Liver (tissue), 9 donors: Measurements from ENCODE around the gene ZBTB21. TPM values are rescaled to one million over a fixed set of nuclear protein-coding genes. Genes with fewer than 3 reads are reported as not detected.

ENCODE experiments used
- DNase-seq: peaks from one replicate; pipeline ENCODE4 v3.0.0-alpha.2; 2017; ENCODE audit warnings: low spot score
- H3K27ac ChIP-seq, 2 donors: one replicate each; pipeline ENCODE4 v1.7.0; 2013; ENCODE audit warnings: inconsistent platforms in 2 of 2, low read length in 2 of 2, control low read depth in 1 of 2, low read depth in 1 of 2, mild to moderate bottlenecking in 1 of 2
- H3K27me3 ChIP-seq, 4 donors: one replicate each; pipeline versions ENCODE4 v1.6.1 to v1.7.0; 2013; ENCODE audit warnings: low read length in 3 of 4, inconsistent platforms in 1 of 4, mild to moderate bottlenecking in 1 of 4, moderate library complexity in 1 of 4; ENCODE audit not compliant: control insufficient read depth in 4 of 4, insufficient read depth in 4 of 4
- H3K36me3 ChIP-seq, 4 donors: one replicate each; pipeline versions ENCODE4 v1.6.1 to v1.7.0; 2013; ENCODE audit warnings: low read length in 3 of 4, mild to moderate bottlenecking in 3 of 4, low read depth in 1 of 4, moderate library complexity in 1 of 4; ENCODE audit not compliant: control insufficient read depth in 4 of 4, insufficient read depth in 3 of 4
- H3K4me1 ChIP-seq, 4 donors: one replicate each; pipeline versions ENCODE4 v1.6.1 to v1.7.0; 2013; ENCODE audit warnings: low read length in 3 of 4, mild to moderate bottlenecking in 3 of 4, moderate library complexity in 1 of 4; ENCODE audit not compliant: control insufficient read depth in 4 of 4, insufficient read depth in 4 of 4
- H3K4me3 ChIP-seq, 3 donors: one replicate each; pipeline versions ENCODE4 v1.6.1 to v1.7.0; 2013; ENCODE audit warnings: low read length in 3 of 3, control low read depth in 1 of 3, low read depth in 1 of 3, mild to moderate bottlenecking in 1 of 3
- H3K9ac ChIP-seq, 2 donors: one replicate each; pipeline ENCODE4 v1.7.0; 2013; ENCODE audit warnings: low read length in 2 of 2, mild to moderate bottlenecking in 2 of 2, moderate library complexity in 2 of 2, control low read depth in 1 of 2, low read depth in 1 of 2
- H3K9me3 ChIP-seq, 4 donors: one replicate each; pipeline versions ENCODE4 v1.6.1 to v1.7.0; 2013; ENCODE audit warnings: low read length in 3 of 4; ENCODE audit not compliant: control insufficient read depth in 4 of 4
- ATF3 ChIP-seq: IDR thresholded peaks from 2 replicates; pipeline ENCODE4 v1.6.1; 2016; ENCODE audit warnings: antibody characterized with exemption
- CTCF ChIP-seq: fragments of 150-350 bp; IDR thresholded peaks from 2 replicates; pipeline ENCODE4 v1.5.1; 2017; ENCODE audit warnings: improper control_type of control experiment, low read depth, low read length; ENCODE audit not compliant: missing input control
- EGR1 ChIP-seq, 2 donors: IDR thresholded peaks; 2 replicates each; pipeline ENCODE4 v1.6.1; 2016 to 2018; ENCODE audit warnings: antibody characterized with exemption in 2 of 2, low read depth in 2 of 2
- FOXA1 ChIP-seq: IDR thresholded peaks from 2 replicates; pipeline ENCODE4 v1.6.1; 2016; ENCODE audit warnings: antibody characterized with exemption
- GABPA ChIP-seq, 2 donors: IDR thresholded peaks in 1 of 2; conservative IDR thresholded peaks in 1 of 2; 2 replicates each; pipeline ENCODE4 v1.6.1; 2016; ENCODE audit warnings: antibody characterized with exemption in 2 of 2, mild to moderate bottlenecking in 1 of 2, moderate library complexity in 1 of 2
- HNF4G ChIP-seq: IDR thresholded peaks from 2 replicates; pipeline ENCODE4 v1.6.1; 2016; ENCODE audit warnings: antibody characterized with exemption
- NR2F2 ChIP-seq: IDR thresholded peaks from 2 replicates; pipeline ENCODE4 v1.6.1; 2016; ENCODE audit warnings: antibody characterized with exemption
- REST ChIP-seq: IDR thresholded peaks from 2 replicates; pipeline ENCODE4 v1.6.1; 2016; ENCODE audit warnings: antibody characterized with exemption, mild to moderate bottlenecking
- RXRA ChIP-seq, 2 donors: IDR thresholded peaks; 2 replicates each; pipeline ENCODE4 v1.6.1; 2017 to 2018; ENCODE audit warnings: antibody characterized with exemption in 2 of 2, mild to moderate bottlenecking in 1 of 2
- SP1 ChIP-seq: IDR thresholded peaks from 2 replicates; pipeline ENCODE4 v1.6.1; 2018; ENCODE audit warnings: antibody characterized with exemption, mild to moderate bottlenecking
- TAF1 ChIP-seq: conservative IDR thresholded peaks from 2 replicates; pipeline ENCODE4 v1.6.1; 2016; ENCODE audit warnings: antibody characterized with exemption, mild to moderate bottlenecking
- YY1 ChIP-seq: IDR thresholded peaks from 2 replicates; pipeline ENCODE4 v1.6.1; 2016; ENCODE audit warnings: antibody characterized with exemption, mild to moderate bottlenecking
- WGBS: extraction: QIAGEN DNeasy Blood & Tissue Kit; methylation state at CpG from one replicate; pipeline ENCODE4 v1.1.7; 2013; 5-methylcytosine and 5-hydroxymethylcytosine counted together
- polyA plus RNA-seq, 2 donors: library from polyadenylated mRNA; stranded (reverse) in 1 of 2; unstranded in 1 of 2; fragments of 200-250 nt in 1 of 2; fragments of >200 nt in 1 of 2; fragmentation: Nextera tagmentation in 1 of 2; extraction: Ambion mirVana in 1 of 2; gene quantifications; one replicate each; pipeline versions ENCODE4 v1.2.1 to v1.2.3, GENCODE V29; 2013 to 2015
- total RNA-seq, 2 donors: library from RNA; depleted of rRNA; stranded (reverse); fragments of >200 nt; gene quantifications; one replicate each; pipeline ENCODE4 v1.2.3, GENCODE V29; 2014
- TF ChIP-seq, protein P1 (sequence below): IDR thresholded peaks from 2 replicates; pipeline ENCODE4 v1.6.1; 2016; ENCODE audit warnings: antibody characterized with exemption
- donor health status: healthy.
- donor health status: healthy.
- donor health status: healthy.
- donor health status: healthy.
- donor health status: healthy.

ZBTB21 gene
- total and polyA plus RNA-seq, 4 donors = 3.1 to 14.1 (median 4.0) TPM

- WGBS = 75% methylated on average over 8 of the region's 8 CpGs
- Histone ChIP-seq H3K27ac (no peak overlapping the region), H3K4me1 (peaks cover 0 to 3% (median 0%) of the 10 kb centered on the region in 4 donors), H3K27me3 (no peaks in the 10 kb centered on the region), H3K9me3 (no peaks in the 10 kb centered on the region), H3K4me3 (no peak overlapping the region), H3K9ac (no peak overlapping the region), H3K36me3 (no peaks in the 10 kb centered on the region)
- DNase-seq = peak; percentile 21
- TF ChIP-seq FOXA1 = no peak
- TF ChIP-seq HNF4G = no peak
- TF ChIP-seq, protein P1, sequence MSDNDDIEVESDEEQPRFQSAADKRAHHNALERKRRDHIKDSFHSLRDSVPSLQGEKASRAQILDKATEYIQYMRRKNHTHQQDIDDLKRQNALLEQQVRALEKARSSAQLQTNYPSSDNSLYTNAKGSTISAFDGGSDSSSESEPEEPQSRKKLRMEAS = no peak
- TF ChIP-seq NR2F2 = no peak
These were observed 46.0 kb downstream of the ZBTB21 start for GRCh38 chr21:41964171-41964570.

DNA sequence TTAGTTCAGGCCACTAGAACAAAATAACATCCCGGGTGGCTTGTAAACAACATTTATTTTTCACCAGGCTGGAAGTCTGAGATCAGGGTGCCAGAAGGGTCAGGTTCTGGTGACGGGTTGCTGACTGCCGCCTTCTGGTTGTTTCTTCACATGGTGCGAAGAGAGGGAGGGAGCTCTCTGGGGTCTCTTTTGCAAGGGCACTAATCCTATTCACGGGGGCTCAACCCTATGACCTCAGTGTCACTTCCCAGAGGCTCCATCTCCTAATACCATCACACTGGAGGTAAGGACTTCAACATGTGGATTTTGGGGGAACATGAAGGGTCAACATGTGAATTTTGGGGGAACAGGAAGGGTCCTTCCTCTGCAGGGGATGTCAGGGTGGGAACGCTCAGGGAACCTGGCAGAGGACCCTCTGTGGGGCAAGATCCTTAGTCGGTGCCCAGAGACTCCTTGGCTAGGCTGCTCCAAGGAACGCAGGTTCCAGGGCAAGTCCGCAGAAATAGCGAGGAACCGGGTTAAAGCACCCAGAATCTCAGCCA is 47.7 kb downstream of the ZBTB21 start:
- H3K4me1 ChIP-seq = peaks cover 0 to 3% (median under 1%) of the 10 kb centered on the region in 4 donors
- H3K9me3 ChIP-seq = no peaks in the 10 kb centered on the region
- H3K4me3 ChIP-seq = no peak overlapping the region
- 86% methylated on average over 11 of the region's 11 CpGs for WGBS
- TF ChIP-seq RXRA (IDR thresholded peaks at IDR 0.05) = no peak
- TF ChIP-seq FOXA1 = no peak
- no peak for TF ChIP-seq SP1
- TF ChIP-seq HNF4G = no peak
- TF ChIP-seq YY1 = no peak
- TF ChIP-seq, protein P1 = no peak
- TF ChIP-seq TAF1 = no peak
- TF ChIP-seq REST = no peak
- no peak for TF ChIP-seq NR2F2
- TF ChIP-seq EGR1 (IDR thresholded peaks at IDR 0.05; ENCODE audit: low read depth in 2 of 2) = no peak
- TF ChIP-seq CTCF = no peak
- no peaks in the 10 kb centered on the region for H3K36me3 ChIP-seq
- no peak overlapping the region for H3K9ac ChIP-seq
- no peak overlapping the region for H3K27ac ChIP-seq
- no peaks in the 10 kb centered on the region for H3K27me3 ChIP-seq
- DNase-seq = no peak

DNA sequence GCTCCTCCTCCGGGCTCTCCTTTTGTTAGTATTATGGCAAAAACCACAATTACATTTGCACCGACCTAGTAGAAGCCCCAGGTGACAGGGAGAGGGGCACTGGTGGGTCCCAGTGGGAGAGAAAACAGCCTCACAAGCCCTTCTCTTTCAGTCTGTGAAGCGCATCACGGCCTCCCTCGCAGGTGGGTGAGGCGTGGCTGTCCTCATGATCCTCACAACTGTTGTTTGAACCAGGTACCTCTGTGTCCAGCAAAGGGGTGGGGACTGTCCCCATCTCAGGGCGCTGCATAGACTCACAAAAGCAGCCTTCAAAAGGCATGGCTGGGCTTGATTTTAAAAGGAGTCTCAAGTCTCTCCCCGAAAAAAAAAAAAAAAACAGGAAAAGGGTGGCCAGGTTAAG is 48.4 kb downstream of the ZBTB21 start:
- Histone ChIP-seq H3K9ac (no peak overlapping the region), H3K4me3 (no peak overlapping the region), H3K4me1 (peaks cover 0 to 3% (median under 1%) of the 10 kb centered on the region in 4 donors), H3K36me3 (no peaks in the 10 kb centered on the region), H3K9me3 (no peaks in the 10 kb centered on the region), H3K27me3 (no peaks in the 10 kb centered on the region), H3K27ac (no peak overlapping the region)
- DNase-seq = no peak
- TF ChIP-seq GABPA (IDR thresholded peaks at IDR 0.05 in 1 of 2, conservative IDR thresholded peaks at IDR 0.05 in 1 of 2) (no peak), ATF3 (no peak)
- 75% methylated on average over 8 of the region's 8 CpGs for WGBS
